ENCODE measurements around the gene KDM4C. TPM values are rescaled to one million over a fixed set of nuclear protein-coding genes. Genes with fewer than 3 reads are reported as not detected.

Gene KDM4C
- total RNA-seq, 1 experiment from 2014 or later: 4.8 TPM

GRCh38 chr9:6923086-6923485, 165.3 kb downstream of the KDM4C start:
- ChIA-PET CTCF (no interaction called here), POLR2A (ENCODE audit: low non-redundant PET) (no interaction called here)
- Histone ChIP-seq H3K27ac (ENCODE audit: low read depth, low read length, poor library complexity, severe bottlenecking) (no peak overlapping the region), H3K9me3 (ENCODE audit: low read depth, low read length, poor library complexity, severe bottlenecking) (no peaks in the 10 kb centered on the region), H3K36me3 (ENCODE audit: insufficient read depth, low read length, poor library complexity, severe bottlenecking) (no peaks in the 10 kb centered on the region), H3K4me3 (ENCODE audit: low read depth, low read length, poor library complexity, severe bottlenecking) (no peak overlapping the region), H3K27me3 (replicated peaks; ENCODE audit: insufficient read depth, low read depth, low read length, poor library complexity) (peaks cover 3% of the 10 kb centered on the region), H3K4me1 (ENCODE audit: insufficient read depth, low read length, poor library complexity, severe bottlenecking) (no peaks in the 10 kb centered on the region)
- TF ChIP-seq CTCF (conservative IDR thresholded peaks at IDR 0.05; ENCODE audit: low read depth, low read length): no peak
- no peak for TF ChIP-seq EZH2 (IDR thresholded peaks at IDR 0.05; ENCODE audit: borderline replicate concordance, low read depth, low read length, poor library complexity, severe bottlenecking)
- no TSS peak for BruUV-seq (replicated peaks)
- intact Hi-C loops (cut with micrococcal nuclease; ENCODE audit: unreplicated experiment): no loop called here
- DNase-seq (ENCODE audit: low spot score): no peak

GRCh38 chr9:6924149-6924548, 166.4 kb downstream of the KDM4C start:
- POLR2A ChIA-PET (ENCODE audit: low non-redundant PET): no interaction called here
- H3K9me3 ChIP-seq (ENCODE audit: low read depth, low read length, poor library complexity, severe bottlenecking): no peaks in the 10 kb centered on the region
- no peaks in the 10 kb centered on the region for H3K4me1 ChIP-seq (ENCODE audit: insufficient read depth, low read length, poor library complexity, severe bottlenecking)
- CTCF ChIA-PET: no interaction called here
- H3K4me3 ChIP-seq (ENCODE audit: low read depth, low read length, poor library complexity, severe bottlenecking): no peak overlapping the region
- intact Hi-C loops (cut with micrococcal nuclease; ENCODE audit: unreplicated experiment): no loop called here
- no peak for DNase-seq (ENCODE audit: low spot score)
- peaks cover 3% of the 10 kb centered on the region for H3K27me3 ChIP-seq (replicated peaks; ENCODE audit: insufficient read depth, low read depth, low read length, poor library complexity)
- no peaks in the 10 kb centered on the region for H3K36me3 ChIP-seq (ENCODE audit: insufficient read depth, low read length, poor library complexity, severe bottlenecking)
- TF ChIP-seq CTCF (conservative IDR thresholded peaks at IDR 0.05; ENCODE audit: low read depth, low read length): no peak
- TF ChIP-seq EZH2 (IDR thresholded peaks at IDR 0.05; ENCODE audit: borderline replicate concordance, low read depth, low read length, poor library complexity, severe bottlenecking): no peak
- no peak overlapping the region for H3K27ac ChIP-seq (ENCODE audit: low read depth, low read length, poor library complexity, severe bottlenecking)
- BruUV-seq (replicated peaks): no TSS peak

DNA sequence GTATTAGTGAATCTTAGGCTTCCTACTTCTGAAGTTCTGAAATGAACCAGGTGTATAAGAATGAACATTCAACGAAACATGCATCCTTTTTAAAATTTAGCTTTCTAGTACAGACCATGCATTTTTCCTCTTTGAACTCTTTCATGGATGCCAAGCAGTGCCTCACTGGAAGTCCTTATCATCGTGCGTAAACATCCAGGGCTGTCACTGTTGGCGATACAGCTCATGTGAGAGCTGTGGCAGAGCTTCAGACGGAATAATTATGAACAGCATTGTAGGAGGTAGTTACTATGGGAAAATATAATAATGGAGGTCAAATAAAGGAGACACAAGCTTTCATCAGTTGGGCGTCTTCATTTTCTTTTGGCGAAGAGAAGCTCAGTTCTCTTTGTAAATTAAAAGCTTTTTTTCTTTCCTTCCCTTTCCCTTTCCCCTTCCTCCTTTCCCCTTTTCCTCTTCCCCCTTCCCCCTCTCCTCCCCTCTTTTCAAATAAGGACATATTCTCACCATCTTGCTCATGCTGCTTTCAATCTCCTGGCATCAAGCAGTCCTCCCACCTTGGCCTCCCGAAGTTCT, 167.3 kb downstream of the KDM4C start:
- Histone ChIP-seq H3K27me3 (replicated peaks; ENCODE audit: insufficient read depth, low read depth, low read length, poor library complexity) (peaks cover 3% of the 10 kb centered on the region), H3K4me3 (ENCODE audit: low read depth, low read length, poor library complexity, severe bottlenecking) (no peak overlapping the region), H3K27ac (ENCODE audit: low read depth, low read length, poor library complexity, severe bottlenecking) (no peak overlapping the region), H3K9me3 (ENCODE audit: low read depth, low read length, poor library complexity, severe bottlenecking) (no peaks in the 10 kb centered on the region), H3K4me1 (ENCODE audit: insufficient read depth, low read length, poor library complexity, severe bottlenecking) (no peaks in the 10 kb centered on the region), H3K36me3 (ENCODE audit: insufficient read depth, low read length, poor library complexity, severe bottlenecking) (no peaks in the 10 kb centered on the region)
- ChIA-PET POLR2A (ENCODE audit: low non-redundant PET) (no interaction called here), CTCF (no interaction called here)
- no TSS peak for BruUV-seq (replicated peaks)
- TF ChIP-seq EZH2 (IDR thresholded peaks at IDR 0.05; ENCODE audit: borderline replicate concordance, low read depth, low read length, poor library complexity, severe bottlenecking) (no peak), CTCF (conservative IDR thresholded peaks at IDR 0.05; ENCODE audit: low read depth, low read length) (no peak)
- DNase-seq (ENCODE audit: low spot score): no peak
- intact Hi-C loops (cut with micrococcal nuclease; ENCODE audit: unreplicated experiment): no loop called here
